ENCODE results near the gene CADPS.

- TF ChIP-seq CTCF (IDR thresholded peaks at IDR 0.05), result no peak
- TF ChIP-seq POLR2A (IDR thresholded peaks at IDR 0.05; ENCODE audit: low read depth), result no peak
Observed at GRCh38 chr3:62569609-62570008, 305.6 kb downstream of the CADPS start.
